ENCODE results near the gene ADAM10.
"Not testable (repeated sequence)": the region's sequence is repeated elsewhere in the genome, so short reads cannot be mapped to it uniquely, and the experiment has no call there.

ADAM10 gene

DNA sequence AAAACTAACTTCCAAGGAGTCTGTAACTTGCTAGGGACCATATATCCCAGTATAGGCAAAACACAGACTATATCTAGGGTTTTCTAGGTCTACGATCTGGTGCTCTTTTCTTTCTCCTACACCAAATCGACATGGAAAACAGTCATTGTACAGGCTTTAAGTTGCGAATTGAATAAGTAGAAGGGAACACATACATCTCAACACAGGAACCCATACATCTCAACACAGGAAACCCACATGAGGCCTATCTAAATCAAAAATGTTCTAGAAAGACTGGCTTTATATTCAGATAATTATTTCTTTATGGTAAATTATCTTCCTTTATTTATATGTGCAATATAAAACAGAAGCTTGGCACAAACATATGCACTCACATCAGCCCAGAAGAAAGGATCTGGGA lies 126.6 kb downstream of the ADAM10 start:
- TF ChIP-seq, protein P1, sequence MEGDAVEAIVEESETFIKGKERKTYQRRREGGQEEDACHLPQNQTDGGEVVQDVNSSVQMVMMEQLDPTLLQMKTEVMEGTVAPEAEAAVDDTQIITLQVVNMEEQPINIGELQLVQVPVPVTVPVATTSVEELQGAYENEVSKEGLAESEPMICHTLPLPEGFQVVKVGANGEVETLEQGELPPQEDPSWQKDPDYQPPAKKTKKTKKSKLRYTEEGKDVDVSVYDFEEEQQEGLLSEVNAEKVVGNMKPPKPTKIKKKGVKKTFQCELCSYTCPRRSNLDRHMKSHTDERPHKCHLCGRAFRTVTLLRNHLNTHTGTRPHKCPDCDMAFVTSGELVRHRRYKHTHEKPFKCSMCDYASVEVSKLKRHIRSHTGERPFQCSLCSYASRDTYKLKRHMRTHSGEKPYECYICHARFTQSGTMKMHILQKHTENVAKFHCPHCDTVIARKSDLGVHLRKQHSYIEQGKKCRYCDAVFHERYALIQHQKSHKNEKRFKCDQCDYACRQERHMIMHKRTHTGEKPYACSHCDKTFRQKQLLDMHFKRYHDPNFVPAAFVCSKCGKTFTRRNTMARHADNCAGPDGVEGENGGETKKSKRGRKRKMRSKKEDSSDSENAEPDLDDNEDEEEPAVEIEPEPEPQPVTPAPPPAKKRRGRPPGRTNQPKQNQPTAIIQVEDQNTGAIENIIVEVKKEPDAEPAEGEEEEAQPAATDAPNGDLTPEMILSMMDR (IDR thresholded peaks at IDR 0.05; ENCODE audit: control insufficient read depth, insufficient read depth, low read depth, low read length, missing control alignments), result no peak
- DNase-seq (ENCODE audit: low read depth), result no peak
- no peak overlapping the region for H3K4me3 ChIP-seq (ENCODE audit: control insufficient read depth, low read depth, low read length)

DNA sequence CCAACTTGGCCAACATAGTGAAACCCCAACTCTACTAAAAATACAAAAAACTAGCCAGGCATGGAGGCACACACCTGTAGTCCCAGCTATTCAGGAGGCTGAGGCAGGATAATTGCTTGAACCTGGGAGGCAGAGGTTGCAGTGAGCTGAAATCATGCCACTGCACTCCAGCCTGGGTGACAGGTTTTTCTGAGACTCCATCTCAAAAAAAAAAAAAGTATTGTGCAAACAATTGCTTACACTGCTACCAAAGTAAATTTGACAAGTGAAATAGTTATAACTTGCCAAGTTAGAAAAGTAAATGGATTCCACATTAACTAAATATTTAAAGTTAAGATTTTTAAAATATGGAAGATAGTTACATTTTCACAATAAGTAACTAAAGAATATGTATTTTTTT lies 129.2 kb downstream of the ADAM10 start:
- not testable (repeated sequence) for H3K4me3 ChIP-seq (ENCODE audit: control insufficient read depth, low read depth, low read length); DNase-seq (ENCODE audit: low read depth)

DNA sequence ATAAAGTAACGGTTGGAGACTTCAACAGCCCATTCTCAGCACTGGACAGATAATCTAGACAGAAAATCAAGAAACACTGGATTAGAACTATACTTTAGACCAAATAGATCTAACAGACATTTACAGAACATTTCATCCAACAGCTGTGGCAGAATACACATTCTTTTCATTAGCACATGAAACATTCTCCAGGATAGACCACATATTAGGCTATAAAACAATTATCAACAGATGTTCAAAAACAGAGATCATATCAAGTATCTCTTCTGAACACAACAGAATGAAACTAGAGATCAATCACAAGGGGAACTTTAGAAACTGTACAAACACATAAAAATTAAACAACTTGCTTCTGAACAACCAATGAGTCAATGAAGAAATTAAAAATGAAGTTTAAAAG lies 133.3 kb downstream of the ADAM10 start:
- DNase-seq (ENCODE audit: low read depth), result no peak
- H3K4me3 ChIP-seq (ENCODE audit: control insufficient read depth, low read depth, low read length), result no peak overlapping the region
- TF ChIP-seq, protein P1 (IDR thresholded peaks at IDR 0.05; ENCODE audit: control insufficient read depth, insufficient read depth, low read depth, low read length, missing control alignments), result no peak

DNA sequence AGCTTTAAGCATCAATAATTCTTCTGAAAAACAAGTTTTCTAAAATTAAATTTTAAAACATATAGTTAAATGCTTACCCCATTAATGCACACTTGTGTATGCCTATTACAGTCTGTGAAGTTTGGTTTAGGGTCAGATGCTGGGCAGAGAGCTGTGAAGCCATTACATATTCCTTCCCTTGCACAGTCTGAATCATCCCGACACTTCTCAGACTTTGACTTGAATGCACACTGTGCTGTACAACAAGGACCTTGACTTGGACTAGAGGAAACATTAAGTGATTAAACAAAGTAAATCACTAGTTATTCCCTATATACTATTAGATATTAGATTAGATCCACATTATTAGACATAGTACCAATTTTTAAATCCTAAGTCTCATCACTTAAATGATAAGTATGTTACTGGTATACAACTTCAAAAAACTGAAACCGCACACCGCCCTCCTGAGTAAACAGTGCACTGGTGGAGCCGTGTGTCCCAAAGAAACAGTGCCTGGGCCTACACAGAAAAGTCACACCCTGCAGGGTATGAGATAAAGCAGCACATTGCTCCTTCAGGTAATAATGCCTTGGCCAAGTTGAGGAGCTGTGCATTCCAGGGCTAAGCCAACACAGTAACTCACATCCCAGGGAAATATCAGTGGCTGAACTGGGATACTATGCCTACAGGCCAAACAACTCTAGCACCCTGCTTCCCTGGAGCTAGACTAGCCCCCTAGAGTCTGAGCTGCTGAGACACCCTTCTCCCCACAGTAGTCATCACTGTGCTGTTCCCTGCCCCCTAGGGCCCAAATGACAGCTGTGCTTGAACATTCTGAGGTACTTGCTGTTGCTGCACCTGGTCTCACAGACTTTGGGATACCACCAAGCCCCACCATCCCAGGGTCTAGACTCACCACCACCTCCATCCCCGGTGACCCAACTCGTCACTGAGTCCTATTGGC lies 137.5 kb downstream of the ADAM10 start:
- TF ChIP-seq, protein P1 (IDR thresholded peaks at IDR 0.05; ENCODE audit: control insufficient read depth, insufficient read depth, low read depth, low read length, missing control alignments), result no peak
- DNase-seq (ENCODE audit: low read depth), result no peak
- no peak overlapping the region for H3K4me3 ChIP-seq (ENCODE audit: control insufficient read depth, low read depth, low read length)

DNA sequence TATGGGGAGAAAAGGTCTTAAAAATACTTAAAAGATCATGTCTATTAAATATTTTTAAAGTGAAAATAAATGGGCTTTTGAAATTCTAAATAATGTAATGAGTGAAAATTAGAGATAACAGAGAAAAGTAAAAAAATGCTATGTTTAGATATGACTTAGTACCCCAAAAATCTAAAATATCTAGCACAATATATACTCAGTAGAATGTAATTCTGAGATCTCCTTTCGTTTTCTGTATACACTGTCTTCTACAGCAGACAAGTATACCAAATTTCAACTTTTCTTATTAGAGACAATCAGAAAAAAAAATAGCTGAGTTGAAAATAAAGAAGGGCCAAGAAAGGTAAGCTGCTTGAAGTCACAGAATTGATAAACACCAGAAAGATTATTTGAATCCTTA lies 140.8 kb downstream of the ADAM10 start:
- TF ChIP-seq, protein P1 (IDR thresholded peaks at IDR 0.05; ENCODE audit: control insufficient read depth, insufficient read depth, low read depth, low read length, missing control alignments), result no peak
- DNase-seq (ENCODE audit: low read depth), result no peak

DNA sequence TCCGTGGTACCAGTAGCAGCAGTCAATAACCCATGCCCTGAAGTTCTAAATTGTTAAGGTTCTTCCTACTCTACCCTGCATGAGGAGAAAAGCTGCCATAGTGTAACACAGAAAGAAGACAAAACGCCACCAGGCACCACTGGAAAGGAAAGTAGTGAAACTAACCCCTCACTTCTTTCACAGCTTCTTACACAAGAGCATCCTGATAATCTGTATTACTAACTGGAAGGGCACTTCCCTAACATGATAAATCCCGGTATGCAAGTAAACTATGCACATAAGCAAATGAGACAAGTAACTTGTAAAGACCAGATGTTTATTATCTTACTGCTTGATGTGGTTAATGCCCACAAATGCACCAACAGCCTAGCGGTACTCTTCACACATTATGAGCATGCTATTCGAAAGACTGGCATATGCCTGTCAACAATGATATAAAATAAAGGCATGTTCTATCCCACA lies 141.3 kb downstream of the ADAM10 start:
- TF ChIP-seq, protein P1 (IDR thresholded peaks at IDR 0.05; ENCODE audit: control insufficient read depth, insufficient read depth, low read depth, low read length, missing control alignments), result no peak
- peak; percentile 57 for DNase-seq (ENCODE audit: low read depth)
- H3K4me3 ChIP-seq (ENCODE audit: control insufficient read depth, low read depth, low read length), result no peak overlapping the region

More for the DNA sequence above, 140.8 kb downstream of the ADAM10 start:
- H3K4me3 ChIP-seq (ENCODE audit: control insufficient read depth, low read depth, low read length), result no peak overlapping the region

DNA sequence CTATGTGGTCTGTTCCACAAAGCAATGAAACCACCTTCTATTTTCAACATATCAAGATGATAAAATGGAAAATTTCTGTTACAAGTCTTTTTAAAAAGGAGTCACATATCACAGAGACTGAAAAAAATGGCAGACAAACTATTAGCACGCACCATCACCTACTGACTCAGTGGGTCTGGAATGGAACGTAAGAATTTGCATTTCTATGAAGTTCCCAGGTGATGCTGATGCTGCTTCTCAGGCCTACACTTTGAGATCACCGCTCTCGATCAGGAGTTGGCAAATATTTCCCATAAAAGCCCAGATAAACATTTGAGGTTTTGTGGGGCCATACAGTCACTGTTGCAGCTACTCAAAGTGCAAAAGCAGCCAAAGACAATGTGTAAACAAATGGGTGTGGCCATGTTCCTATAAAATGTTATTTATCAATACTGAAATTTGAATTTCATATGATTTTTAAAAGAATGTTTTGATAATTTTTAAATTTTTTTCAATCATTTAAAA lies 142.9 kb downstream of the ADAM10 start:
- TF ChIP-seq, protein P1 (IDR thresholded peaks at IDR 0.05; ENCODE audit: control insufficient read depth, insufficient read depth, low read depth, low read length, missing control alignments), result no peak
- DNase-seq (ENCODE audit: low read depth), result no peak
- H3K4me3 ChIP-seq (ENCODE audit: control insufficient read depth, low read depth, low read length), result no peak overlapping the region
